ENCODE measurements around the gene NOX5. TPM values are rescaled to one million over a fixed set of nuclear protein-coding genes. Genes with fewer than 3 reads are reported as not detected.

NOX5 gene
- total RNA-seq, 1 experiment from 2014 or later, result 0.91 TPM

DNA sequence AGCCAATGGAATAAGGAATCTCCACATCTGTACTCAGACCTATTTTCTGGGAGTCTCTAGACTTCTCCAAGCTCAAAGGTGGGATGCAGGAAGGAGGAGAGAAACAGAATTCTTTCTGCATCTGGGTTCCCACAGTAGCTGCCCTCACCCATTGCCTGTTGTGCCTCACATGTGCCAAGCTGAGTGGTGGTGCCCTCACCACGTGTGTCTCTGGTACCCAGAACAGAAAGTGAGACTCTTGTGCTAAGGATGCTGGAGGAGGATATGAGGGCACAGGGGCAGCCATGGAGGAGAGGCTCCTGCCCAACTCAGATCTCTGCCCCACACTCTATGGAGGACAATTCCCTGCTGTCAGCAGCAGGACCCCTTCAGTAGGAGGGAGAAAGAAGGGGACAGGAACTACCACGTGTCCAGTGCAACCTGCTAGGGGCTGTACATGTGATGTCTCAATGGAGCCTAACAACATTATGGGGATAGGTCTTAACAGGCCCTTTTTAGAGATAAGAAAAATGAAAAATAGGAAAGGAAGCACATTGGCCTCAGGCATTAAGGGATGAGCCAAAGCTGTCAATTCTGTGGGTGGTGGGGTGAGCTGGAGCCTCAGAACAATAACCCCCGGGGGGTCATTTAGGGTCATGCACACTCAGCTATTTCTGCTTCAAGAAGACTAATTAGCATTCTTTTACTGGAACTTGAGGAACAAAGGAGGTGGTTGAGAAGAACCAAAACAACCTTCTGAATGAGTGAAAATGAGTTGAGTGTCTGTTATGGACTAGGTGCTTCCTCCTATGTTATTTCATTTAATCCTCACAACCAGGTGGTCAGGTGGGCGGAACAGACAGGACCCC, 16.3 kb upstream of the NOX5 start:
- RAD21 ChIA-PET (ENCODE audit: low non-redundant PET in 1 of 2, low total read pairs in 2 of 2, uncharacterized antibody in 2 of 2, unreplicated experiment in 2 of 2), result no interaction called here
- Histone ChIP-seq H3K9me3 (ENCODE audit: control insufficient read depth in 1 of 2, insufficient read depth in 1 of 2, low read depth in 1 of 2, low read length in 2 of 2) (no peaks in the 10 kb centered on the region), H3K9ac (ENCODE audit: low read length) (no peak overlapping the region), H3K9me2 (ENCODE audit: insufficient read depth) (no peaks in the 10 kb centered on the region), H3K36me3 (ENCODE audit: control insufficient read depth in 1 of 2, insufficient read depth in 2 of 2, low read length in 2 of 2) (no peaks in the 10 kb centered on the region), H3K4me2 (ENCODE audit: low read length) (no peak overlapping the region), H3K27me3 (ENCODE audit: insufficient read depth, low read length) (no peaks in the 10 kb centered on the region), H4K20me1 (ENCODE audit: insufficient read depth) (no peaks in the 10 kb centered on the region), H3K27ac (ENCODE audit: low read depth, low read length) (no peak overlapping the region), H3K4me1 (ENCODE audit: control insufficient read depth in 1 of 2, insufficient read depth in 2 of 2, low read length in 2 of 2) (0 out of 4 replicates have a peak, but pooled peaks cover 0 to 6% of the 10 kb centered on the region in 2 experiments), H2AFZ (ENCODE audit: low read depth, low read length, poor library complexity, severe bottlenecking) (no peak overlapping the region), H3K4me3 (replicated peaks in 1 of 2; ENCODE audit: low read depth in 1 of 2, low read length in 2 of 2) (no peak overlapping the region), H3K79me2 (ENCODE audit: insufficient read depth, low read length) (no peaks in the 10 kb centered on the region)
- no peak for ATAC-seq
- CTCF ChIA-PET, result interaction anchor here (1.3 kb wide), 1 partner anchor 33 kb away, joined by 4 read pairs; no protein-coding TSS in a partner anchor
- no peak for DNase-seq (ENCODE audit: low read depth, low spot score)
- intact Hi-C loops (cut with micrococcal nuclease), result no loop called here
- no TSS peak for BruUV-seq (replicated peaks)
- POLR2A ChIA-PET, result no interaction called here
- TF ChIP-seq SIN3A (IDR thresholded peaks at IDR 0.05; ENCODE audit: low read depth), result no peak
- TF ChIP-seq ZFX (IDR thresholded peaks at IDR 0.05), result no peak
- TF ChIP-seq, protein P1, sequence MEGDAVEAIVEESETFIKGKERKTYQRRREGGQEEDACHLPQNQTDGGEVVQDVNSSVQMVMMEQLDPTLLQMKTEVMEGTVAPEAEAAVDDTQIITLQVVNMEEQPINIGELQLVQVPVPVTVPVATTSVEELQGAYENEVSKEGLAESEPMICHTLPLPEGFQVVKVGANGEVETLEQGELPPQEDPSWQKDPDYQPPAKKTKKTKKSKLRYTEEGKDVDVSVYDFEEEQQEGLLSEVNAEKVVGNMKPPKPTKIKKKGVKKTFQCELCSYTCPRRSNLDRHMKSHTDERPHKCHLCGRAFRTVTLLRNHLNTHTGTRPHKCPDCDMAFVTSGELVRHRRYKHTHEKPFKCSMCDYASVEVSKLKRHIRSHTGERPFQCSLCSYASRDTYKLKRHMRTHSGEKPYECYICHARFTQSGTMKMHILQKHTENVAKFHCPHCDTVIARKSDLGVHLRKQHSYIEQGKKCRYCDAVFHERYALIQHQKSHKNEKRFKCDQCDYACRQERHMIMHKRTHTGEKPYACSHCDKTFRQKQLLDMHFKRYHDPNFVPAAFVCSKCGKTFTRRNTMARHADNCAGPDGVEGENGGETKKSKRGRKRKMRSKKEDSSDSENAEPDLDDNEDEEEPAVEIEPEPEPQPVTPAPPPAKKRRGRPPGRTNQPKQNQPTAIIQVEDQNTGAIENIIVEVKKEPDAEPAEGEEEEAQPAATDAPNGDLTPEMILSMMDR (IDR thresholded peaks at IDR 0.05 in 2 of 3, conservative IDR thresholded peaks at IDR 0.05 in 1 of 3; ENCODE audit: borderline replicate concordance in 1 of 3, insufficient read depth in 1 of 3, low read depth in 2 of 3, low read length in 2 of 3), result no peak
- TF ChIP-seq SRF (IDR thresholded peaks at IDR 0.05; ENCODE audit: low read depth), result no peak
- no peak for TF ChIP-seq EZH2 (IDR thresholded peaks at IDR 0.05)

DNA sequence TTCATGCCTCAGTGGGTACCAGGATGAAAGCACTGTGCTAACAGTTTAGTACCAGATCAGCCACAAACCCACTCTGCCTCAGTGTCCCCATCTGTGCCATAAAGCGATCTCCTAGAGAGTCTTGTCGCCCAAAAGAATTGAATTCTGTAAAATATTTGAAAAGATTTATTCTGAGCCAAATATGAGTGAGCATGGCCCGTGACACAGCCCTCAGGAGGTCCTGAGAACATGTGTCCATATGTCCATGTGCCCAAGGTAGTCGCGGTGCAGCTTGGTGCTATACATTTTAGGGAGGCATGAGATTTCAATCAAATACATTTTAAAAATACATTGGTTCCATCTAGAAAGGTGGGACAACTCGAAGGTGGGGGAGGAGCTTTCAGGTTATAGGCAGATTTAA, 15.4 kb upstream of the NOX5 start:
- ChIA-PET POLR2A (no interaction called here), RAD21 (ENCODE audit: low non-redundant PET in 1 of 2, low total read pairs in 2 of 2, uncharacterized antibody in 2 of 2, unreplicated experiment in 2 of 2) (no interaction called here), CTCF (no interaction called here)
- Histone ChIP-seq H3K9me3 (ENCODE audit: control insufficient read depth in 1 of 2, insufficient read depth in 1 of 2, low read depth in 1 of 2, low read length in 2 of 2) (no peaks in the 10 kb centered on the region), H3K4me3 (replicated peaks in 1 of 2; ENCODE audit: low read depth in 1 of 2, low read length in 2 of 2) (no peak overlapping the region), H3K9me2 (ENCODE audit: insufficient read depth) (no peaks in the 10 kb centered on the region), H2AFZ (ENCODE audit: low read depth, low read length, poor library complexity, severe bottlenecking) (no peak overlapping the region), H3K4me2 (ENCODE audit: low read length) (no peak overlapping the region), H4K20me1 (ENCODE audit: insufficient read depth) (no peaks in the 10 kb centered on the region), H3K36me3 (ENCODE audit: control insufficient read depth in 1 of 2, insufficient read depth in 2 of 2, low read length in 2 of 2) (no peaks in the 10 kb centered on the region), H3K9ac (ENCODE audit: low read length) (no peak overlapping the region), H3K4me1 (ENCODE audit: control insufficient read depth in 1 of 2, insufficient read depth in 2 of 2, low read length in 2 of 2) (0 out of 4 replicates have a peak, but pooled peaks cover 0 to 6% of the 10 kb centered on the region in 2 experiments), H3K79me2 (ENCODE audit: insufficient read depth, low read length) (no peaks in the 10 kb centered on the region), H3K27me3 (ENCODE audit: insufficient read depth, low read length) (no peaks in the 10 kb centered on the region), H3K27ac (ENCODE audit: low read depth, low read length) (no peak overlapping the region)
- DNase-seq (ENCODE audit: low read depth, low spot score) (no peak), ATAC-seq (no peak)
- intact Hi-C loops (cut with micrococcal nuclease), result no loop called here
- BruUV-seq (replicated peaks), result no TSS peak
- TF ChIP-seq ZFX (IDR thresholded peaks at IDR 0.05) (no peak), CEBPB (IDR thresholded peaks at IDR 0.05; ENCODE audit: low read depth) (no peak), EGR1 (IDR thresholded peaks at IDR 0.05; ENCODE audit: low read depth) (no peak), SRF (IDR thresholded peaks at IDR 0.05; ENCODE audit: low read depth) (no peak), RAD21 (IDR thresholded peaks at IDR 0.05; ENCODE audit: low read depth) (no peak), EZH2phosphoT487 (IDR thresholded peaks at IDR 0.05; ENCODE audit: borderline replicate concordance) (no peak), JUND (IDR thresholded peaks at IDR 0.05) (no peak), ELF1 (IDR thresholded peaks at IDR 0.05; ENCODE audit: borderline replicate concordance, low read depth) (no peak)
- TF ChIP-seq, protein P2, sequence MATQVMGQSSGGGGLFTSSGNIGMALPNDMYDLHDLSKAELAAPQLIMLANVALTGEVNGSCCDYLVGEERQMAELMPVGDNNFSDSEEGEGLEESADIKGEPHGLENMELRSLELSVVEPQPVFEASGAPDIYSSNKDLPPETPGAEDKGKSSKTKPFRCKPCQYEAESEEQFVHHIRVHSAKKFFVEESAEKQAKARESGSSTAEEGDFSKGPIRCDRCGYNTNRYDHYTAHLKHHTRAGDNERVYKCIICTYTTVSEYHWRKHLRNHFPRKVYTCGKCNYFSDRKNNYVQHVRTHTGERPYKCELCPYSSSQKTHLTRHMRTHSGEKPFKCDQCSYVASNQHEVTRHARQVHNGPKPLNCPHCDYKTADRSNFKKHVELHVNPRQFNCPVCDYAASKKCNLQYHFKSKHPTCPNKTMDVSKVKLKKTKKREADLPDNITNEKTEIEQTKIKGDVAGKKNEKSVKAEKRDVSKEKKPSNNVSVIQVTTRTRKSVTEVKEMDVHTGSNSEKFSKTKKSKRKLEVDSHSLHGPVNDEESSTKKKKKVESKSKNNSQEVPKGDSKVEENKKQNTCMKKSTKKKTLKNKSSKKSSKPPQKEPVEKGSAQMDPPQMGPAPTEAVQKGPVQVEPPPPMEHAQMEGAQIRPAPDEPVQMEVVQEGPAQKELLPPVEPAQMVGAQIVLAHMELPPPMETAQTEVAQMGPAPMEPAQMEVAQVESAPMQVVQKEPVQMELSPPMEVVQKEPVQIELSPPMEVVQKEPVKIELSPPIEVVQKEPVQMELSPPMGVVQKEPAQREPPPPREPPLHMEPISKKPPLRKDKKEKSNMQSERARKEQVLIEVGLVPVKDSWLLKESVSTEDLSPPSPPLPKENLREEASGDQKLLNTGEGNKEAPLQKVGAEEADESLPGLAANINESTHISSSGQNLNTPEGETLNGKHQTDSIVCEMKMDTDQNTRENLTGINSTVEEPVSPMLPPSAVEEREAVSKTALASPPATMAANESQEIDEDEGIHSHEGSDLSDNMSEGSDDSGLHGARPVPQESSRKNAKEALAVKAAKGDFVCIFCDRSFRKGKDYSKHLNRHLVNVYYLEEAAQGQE (IDR thresholded peaks at IDR 0.05; ENCODE audit: low read depth), result no peak
- TF ChIP-seq, protein P3, sequence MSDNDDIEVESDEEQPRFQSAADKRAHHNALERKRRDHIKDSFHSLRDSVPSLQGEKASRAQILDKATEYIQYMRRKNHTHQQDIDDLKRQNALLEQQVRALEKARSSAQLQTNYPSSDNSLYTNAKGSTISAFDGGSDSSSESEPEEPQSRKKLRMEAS (IDR thresholded peaks at IDR 0.05), result no peak
